ENCODE measurements around the gene DPH7.
"Not testable (repeated sequence)": the region's sequence is repeated elsewhere in the genome, so short reads cannot be mapped to it uniquely, and the experiment has no call there.

Gene DPH7

DNA sequence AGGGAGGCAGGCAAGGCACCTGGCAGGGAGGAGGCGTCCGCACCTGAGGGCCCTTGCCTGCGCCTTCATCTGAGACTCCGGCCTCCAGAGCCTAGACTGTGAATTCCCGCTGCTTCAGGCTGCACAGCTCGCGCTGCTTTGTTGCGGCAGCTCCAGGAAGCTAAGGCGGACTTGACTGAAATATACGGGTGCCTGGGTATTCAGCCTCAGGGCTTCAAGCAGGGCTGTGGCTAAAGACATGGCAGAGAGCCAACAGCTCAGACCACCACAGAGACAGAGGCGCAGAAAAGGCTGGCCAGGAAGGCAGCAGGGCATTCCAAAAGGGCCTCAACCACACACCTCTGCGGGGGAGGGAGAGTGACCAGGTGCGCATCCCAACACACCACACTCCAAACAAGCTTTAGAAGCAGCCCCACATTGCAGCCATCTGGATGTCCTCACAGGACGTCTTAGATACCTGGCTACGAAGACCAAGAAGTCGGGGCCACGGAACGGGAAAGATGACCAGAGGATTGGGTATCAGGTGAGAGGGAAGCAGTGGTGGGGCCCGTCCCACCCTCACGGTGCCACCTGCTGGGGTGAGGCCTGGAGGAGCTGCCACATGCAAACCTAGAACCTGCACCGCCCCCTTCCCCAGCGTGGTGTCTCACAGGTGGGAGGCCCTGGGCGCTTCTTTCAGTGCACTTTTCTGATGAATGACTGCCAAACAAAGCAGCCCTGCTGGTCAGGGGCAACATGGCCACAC is 1.7 kb upstream of the DPH7 start:
- no peak for DNase-seq

DNA sequence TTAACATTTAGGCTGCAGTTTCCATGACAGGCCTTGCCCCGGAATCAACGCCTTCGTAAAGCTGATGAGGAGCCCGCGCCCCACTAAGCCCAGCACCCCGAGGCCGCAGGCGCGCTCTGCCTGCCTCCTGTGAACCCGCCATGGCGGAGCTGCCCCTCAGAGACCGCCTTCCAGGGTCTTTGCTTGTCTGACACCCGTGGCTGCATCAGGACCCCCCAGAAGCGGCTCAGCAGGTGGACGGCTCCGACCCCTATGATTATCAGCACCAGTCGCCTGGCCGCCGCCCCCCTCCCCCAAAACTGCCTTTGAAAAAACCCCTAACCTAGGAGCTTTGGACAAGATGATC is 507 bp upstream of the DPH7 start:
- DNase-seq: no peak

DNA sequence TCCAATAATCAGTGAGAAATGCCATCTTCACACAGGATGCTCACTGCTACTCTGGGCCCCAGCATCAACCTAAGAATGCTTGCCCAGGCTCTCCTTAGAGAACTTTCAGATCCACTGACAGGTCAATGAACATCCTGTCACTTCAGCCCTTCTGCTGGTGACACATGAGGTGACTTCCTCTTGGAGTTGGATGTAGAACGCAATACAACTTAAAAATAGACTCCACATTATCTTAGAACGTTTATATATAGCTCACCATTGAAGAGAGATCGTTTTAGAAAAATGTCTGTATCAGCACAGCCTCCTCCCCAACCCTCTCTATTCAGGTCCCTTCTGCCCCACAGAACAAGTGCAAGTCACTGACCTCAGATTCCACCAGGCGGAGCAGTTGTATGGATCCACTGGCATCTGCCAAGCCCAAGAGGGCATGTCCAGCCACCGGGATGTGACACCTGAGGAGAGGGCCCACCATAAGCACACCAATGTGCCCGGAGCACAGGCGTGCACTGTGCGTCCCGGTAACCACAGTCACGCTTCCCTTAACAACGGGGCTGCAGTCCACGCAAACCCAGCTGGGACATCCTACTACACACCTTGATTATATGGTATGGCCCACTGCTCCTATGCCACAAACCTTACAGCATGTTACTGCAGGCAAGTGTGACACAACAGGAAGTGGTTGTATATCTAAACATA is 2.9 kb downstream of the DPH7 start:
- DNase-seq: no peak

DNA sequence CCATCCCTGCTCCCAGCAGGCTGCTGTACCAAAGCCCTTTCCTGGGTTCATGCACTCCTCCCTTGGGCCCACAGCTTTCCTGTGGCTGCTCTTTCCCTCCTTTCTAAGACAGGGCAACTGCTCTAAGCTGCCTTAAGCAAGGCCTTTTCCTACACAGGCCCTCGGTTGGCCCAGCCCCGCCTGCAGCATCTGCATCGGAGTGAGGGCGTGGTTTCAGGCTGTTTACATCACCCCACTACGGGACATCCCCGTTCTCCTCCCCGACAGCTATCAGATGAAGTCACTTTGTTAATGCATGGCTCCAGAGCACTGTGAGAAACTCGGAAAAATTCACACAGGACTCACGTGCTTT is 3.4 kb downstream of the DPH7 start:
- DNase-seq: no peak

DNA sequence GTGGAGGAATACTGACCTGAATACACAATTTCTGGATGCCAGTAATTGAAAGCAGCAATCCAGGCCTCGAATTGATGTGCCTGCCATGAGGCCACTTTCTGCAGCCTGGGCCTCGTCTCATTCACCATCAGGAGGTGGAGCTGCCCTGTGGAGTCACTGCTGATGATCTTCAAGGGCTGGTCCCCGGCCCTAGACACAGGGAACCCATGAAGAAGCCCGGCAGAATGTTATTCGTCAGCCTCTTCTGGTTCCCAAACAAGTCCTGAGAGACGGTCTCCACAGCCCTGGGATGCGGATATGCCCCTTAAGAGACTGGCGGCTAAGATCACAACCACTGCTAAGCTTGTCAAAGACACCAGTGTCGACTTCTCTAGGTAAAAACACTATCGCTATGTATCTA is 4.5 kb downstream of the DPH7 start:
- DNase-seq: no peak

DNA sequence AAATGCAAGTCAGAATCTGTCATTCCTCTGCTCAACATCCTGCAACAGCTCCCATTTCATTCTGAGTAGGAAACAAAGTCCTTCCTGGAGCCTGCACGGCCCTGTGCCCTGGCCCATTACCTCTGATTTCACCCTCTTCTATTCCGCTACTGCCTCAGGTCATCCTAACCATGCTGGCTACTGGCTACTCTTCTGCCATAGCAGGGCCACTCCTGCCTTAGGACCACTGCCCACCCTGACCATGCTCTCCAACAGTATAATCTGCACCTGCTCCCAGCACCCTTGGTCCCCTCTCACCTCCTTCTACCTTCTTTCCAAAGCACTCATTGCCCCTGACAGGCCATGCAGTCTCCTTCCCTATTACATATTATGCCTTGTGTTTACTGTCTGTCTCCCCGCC is 8.2 kb downstream of the DPH7 start:
- no peak for DNase-seq

DNA sequence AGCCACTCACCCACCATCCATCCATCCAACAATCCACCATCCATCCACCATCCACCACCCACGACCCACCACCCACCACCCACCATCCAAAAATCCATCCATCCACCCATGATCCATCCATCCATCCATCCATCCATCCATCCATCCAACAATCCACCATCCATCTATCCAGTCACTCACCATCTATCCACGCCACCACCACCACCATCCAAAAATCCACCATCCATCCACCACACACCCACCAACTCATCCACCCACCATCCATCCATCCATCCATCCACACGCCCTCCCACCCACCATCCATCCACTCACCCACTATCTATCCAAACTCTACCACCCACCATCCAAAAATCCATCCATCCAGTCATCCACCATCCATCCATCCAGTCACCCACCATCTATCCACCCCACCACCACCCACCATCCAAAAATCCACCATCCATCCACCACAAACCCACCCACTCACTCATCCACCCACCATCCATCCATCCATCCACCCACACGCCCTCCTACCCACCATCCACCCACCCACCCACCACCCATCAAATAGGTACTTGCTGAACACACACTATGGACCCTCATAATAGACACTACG is 9.0 kb downstream of the DPH7 start:
- DNase-seq: no peak

DNA sequence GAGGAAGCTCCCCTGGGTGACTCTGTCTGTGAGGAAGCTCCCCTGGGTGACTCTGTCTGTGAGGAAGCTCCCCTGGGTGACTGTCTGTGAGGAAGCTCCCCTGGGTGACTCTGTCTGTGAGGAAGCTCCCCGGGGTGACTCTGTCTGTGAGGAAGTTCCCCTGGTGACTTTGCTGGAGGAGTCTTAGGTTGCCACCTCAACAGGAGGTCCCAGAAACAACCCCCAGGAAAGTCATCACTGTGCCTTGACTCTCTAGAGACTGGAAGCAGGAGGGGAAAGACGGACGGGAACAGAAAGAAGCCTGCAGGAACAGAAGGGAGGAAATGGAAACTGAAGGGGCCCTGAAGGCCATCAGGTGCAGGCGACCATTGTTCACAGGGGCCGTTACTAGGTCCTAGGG is 10.3 kb downstream of the DPH7 start:
- not testable (repeated sequence) for DNase-seq

DNA sequence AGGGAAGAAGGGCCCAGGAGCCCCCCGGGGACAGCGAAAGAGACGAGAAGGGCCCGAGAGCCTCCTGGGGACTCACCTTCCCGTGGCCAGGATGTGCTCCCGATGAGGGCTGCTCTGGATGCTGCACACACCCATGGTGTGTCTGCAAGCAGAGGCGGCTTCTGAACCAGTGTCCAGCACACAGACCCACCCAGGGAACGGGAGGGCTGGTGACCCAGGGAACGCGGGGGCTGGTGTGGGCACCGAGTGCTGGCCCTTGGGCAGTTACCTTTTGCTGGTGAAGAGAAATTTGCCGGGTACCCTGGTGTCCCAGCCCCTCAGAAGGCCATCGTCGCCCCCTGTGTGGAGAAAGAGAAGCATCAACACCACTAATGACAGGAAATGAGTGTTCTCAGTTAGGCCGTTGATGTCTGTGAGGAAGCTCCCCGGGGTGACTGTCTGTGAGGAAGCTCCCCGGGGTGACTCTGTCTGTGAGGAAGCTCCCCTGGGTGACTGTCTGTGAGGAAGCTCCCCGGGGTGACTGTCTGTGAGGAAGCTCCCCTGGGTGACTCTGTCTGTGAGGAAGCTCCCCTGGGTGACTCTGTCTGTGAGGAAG is 13.8 kb downstream of the DPH7 start:
- no peak for DNase-seq

DNA sequence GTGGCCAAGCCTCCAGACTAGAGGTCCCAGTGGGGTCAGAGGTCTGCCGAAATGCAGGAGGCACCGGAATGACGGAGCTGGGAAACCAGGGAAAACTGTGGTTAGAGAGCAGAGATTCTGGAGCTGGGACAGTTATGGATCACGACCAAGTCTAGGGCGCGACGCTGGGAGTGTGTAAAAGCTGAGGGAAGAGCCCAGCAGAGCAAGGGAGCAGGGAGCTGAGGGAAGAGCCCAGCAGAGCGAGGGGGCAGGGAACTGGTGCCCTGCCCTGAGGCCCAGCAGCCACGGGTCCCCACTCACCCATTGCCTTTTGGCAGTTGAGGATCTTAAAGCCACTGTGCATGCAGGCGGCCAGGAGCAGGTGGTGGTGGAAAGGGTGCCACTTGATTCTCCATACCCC is 14.6 kb downstream of the DPH7 start:
- no peak for DNase-seq

DNA sequence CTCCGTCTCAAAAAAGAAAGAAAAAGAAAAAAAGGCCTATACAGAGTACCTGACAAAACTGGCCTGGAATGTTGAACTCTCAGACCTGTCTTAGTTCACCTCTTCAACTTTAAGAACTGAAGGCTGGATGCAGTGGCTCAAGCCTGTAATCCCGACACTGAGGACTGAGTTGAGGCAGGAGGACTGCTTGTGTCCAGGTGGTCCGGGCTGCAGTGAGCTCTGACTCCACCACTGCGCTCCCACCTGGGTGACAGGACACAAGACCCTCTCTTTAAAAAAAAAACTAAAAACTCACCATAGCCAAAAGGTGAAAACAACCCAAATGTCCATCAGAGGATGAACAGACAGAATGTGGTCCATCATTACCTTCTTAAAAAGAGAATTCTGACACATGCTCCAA is 20.6 kb downstream of the DPH7 start:
- DNase-seq: no peak

DNA sequence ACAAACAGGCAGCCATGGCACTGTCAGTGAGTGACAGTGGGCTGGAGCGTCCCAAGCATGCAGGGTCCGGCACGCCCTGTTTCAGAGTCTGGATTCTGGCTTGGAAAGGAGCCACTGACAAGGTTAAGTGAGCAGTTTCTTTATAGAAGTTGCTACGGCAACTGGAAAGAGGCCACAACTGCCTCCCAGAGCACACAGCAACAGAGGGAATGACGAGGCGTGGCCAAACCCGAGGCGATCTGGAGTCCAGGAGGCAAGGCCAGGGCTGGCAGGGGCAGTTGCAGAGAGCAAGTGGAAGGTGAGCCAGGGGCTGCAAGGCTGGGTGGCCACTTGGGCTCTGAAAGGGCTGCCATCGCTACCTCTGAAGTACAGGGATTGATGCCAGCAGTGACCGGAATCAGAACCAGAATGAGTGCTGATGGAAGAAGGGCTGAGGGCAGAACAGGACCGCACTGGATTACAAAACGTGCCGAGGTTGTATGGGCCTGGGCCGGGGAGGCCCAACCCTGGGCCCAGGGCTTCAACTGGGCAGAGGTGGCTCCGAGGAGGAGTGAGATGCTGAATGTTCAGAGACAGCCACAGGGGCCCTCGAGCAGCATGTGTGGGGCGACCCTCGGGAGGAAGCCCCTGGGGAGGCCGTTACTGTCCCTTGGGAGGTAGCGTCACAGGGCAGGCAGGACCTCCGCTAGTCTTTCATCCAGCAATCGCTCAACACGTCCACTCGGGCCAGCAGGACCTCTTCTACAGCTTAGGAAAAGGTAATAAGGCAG is 22.5 kb downstream of the DPH7 start:
- no peak for DNase-seq

DNA sequence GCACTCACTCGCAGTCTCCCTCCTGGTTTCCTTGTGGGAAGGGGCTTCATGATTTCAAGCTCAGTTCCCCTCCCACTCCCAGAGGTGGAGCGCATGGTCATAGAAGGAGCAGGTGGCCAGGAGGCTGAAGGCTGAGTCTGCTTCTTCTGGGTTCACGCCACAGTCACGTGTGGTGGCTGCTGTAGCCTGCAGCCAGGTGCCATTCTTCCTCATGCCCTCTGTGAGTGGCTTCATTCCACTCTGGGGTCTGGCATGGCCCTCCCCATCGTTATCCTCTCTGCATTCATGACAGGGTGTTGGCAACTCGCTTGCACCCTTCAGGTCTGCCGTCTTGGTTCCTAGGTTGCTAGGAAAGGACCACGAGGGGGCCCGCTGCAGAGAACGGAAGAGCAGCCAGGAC is 23.5 kb downstream of the DPH7 start:
- no peak for DNase-seq

DNA sequence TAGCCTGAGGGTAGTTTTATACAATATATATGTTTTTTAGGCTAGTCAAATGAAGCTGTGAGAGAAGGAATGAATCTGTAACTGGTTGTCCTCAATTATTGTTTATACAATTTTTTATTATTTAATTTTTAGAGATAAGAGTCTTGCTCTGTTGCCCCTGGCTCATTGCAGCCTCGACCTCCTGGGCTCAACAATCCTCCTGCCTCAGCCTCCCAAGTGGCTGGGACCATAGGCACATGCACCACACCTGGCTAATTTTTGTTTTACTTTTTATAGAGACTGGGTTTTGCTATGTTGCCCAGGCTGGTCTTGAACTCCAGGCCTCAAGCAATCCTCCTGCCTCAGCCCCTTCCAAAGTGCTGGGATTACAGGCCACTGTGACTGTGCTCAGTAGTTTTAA is 24.4 kb downstream of the DPH7 start:
- no peak for DNase-seq

DNA sequence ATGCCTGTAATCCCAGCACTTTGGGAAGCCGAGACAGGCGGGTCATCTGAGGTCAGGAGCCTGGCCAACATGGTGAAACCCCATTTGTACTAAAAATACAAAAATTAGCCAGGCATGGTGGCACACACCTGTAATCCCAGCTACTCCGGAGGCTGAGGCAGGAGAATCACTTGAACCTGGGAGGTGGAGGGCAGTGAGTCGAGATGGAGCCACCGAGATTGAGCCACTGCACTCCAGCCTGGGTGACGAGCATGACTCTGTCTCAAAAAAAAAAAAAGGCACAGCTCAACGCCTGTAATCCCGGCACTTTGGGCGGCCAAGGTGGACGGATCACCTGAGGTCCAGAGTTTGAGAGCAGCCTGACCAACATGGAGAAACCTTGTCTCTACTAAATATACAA is 25.1 kb downstream of the DPH7 start:
- DNase-seq: not testable (repeated sequence)

DNA sequence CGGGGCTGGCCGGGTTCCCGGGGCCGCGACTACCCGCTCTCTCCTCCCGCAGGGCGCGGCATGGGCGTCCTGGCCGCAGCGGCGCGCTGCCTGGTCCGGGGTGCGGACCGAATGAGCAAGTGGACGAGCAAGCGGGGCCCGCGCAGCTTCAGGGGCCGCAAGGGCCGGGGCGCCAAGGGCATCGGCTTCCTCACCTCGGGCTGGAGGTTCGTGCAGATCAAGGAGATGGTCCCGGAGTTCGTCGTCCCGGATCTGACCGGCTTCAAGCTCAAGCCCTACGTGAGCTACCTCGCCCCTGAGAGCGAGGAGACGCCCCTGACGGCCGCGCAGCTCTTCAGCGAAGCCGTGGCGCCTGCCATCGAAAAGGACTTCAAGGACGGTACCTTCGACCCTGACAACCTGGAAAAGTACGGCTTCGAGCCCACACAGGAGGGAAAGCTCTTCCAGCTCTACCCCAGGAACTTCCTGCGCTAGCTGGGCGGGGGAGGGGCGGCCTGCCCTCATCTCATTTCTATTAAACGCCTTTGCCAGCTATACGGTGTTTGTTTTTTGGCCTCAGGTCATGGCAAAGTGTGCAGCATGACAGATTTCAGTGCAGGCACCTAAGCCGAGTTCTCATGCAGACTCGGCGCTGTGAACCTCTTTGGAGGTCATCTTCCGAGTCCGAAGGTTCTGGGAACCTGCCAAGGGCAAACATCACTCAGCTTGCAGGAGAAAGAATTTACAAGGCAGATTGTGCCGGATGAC is 26.5 kb downstream of the DPH7 start:
- DNase-seq: no peak

DNA sequence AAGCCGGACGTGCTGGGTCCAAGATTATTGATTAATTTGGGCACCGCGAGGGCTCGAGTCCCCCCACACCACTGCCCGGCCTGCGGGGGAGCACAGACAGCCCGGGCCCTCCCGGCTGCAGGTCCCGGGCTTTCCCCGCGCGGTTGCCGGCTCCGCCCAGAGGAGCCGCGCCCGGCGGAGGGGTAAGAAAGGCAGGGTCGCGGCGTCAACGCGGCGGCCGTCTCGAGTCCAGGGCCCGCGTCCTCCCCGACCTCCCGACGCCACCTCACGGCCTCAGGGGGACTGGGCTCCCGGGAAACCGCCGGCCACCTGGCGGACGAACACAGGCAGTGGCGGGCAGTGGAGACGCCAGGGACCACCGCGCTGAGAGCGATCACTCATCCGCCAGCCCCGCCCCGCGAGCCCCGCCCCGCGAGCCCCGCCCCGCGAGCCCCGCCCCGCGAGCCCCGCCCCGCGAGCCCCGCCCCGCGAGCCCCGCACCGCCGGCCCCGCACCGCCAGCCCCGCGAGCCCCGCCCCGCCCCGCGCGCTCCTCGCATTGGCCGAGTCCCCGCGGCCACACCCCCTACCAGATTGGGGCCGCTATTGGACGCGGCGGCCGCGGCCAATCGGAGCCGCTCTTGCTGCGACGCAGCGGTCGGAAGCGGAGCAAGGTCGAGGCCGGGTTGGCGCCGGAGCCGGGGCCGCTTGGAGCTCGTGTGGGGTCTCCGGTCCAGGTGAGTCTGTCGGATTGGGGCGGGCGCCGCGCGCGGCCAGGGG is 27.3 kb downstream of the DPH7 start, which contains the start of gene MRPL41:
Gene MRPL41 (plus strand): TSS at position 616 of the 758 bp plus-strand sequence. CDS start 203 bp downstream, outside the sequence.
- DNase-seq: peak; percentile 90

DNA sequence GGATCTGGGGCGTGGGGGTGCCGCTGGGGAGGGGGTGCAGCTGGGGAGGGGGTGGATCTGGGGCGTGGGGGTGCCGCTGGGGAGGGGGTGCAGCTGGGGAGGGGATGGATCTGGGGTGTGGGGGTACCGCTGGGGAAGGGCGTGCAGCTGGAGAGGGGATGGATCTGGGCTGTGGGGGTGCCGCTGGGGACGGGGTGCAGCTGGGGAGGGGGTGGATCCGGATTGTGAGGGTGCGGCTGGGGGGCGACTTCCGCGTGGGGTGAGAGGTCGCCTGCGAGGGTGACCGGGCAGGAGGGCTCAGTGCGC is 27.8 kb downstream of the DPH7 start:
- DNase-seq: not testable (repeated sequence)

DNA sequence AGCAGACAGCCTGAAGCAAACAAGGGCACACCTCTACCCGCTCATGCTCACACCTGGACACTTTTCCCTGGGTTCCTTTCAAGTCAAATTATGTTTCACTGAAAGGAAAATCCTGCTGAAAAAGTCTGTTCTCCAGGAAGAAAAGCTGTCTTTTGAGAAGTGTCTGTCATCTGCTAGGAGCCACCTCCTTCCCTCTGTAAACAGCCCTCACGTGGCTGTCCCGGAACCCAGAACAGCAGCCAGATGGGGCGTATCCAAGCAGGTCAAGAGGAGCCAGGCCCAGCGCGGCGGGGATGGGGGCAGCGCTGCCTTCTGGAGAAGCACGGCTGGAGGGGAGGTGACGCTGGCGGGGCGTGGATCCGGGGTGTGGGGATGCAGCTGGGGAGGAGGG is 28.5 kb downstream of the DPH7 start, which contains the start of gene PNPLA7:
Gene PNPLA7 (minus strand): TSS at position 172 of the 391 bp plus-strand sequence. CDS start 205 bp downstream, outside the sequence.
- peak; percentile 52 for DNase-seq

DNA sequence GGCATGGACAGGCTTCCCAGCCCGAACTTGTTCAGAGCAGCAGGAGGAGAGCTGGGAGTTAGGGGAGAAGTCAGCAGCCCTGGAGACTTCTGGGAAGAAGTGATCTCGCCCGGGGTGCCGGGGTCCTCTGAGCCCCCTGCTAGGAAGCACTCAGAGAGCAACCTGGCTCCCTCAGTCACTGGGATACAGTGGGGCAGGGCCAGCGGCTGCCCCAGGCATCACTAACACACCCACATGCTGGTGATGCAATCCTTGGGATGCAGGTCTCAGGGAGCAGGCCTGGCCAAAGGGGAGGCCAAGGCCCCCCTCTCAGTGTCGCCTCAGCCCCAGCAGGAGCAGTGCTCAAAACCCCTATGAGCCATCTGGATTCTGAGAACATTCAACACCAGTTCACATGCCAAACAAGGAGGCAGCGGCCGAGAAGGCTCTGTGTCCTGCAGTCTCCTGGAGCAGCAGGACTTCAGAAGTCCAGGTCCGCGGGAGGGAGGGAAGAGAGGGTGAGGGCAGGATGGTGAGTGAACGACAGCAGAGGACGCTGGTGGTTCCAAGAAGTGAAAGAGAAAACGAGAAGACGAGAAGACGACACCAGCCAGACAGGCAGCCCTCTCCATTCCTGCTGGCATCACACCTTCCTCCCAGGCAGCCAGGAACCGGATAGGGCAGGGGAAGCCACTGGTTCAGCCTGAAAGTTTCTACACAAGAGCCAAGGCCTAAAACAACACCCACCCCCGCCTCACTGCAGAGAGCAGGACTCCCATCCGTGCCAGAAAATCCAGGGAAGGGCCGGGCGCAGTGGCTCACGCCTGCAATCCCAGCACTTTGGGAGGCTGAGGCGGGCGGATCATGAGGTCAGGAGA is 30.8 kb downstream of the DPH7 start:
- DNase-seq: no peak

DNA sequence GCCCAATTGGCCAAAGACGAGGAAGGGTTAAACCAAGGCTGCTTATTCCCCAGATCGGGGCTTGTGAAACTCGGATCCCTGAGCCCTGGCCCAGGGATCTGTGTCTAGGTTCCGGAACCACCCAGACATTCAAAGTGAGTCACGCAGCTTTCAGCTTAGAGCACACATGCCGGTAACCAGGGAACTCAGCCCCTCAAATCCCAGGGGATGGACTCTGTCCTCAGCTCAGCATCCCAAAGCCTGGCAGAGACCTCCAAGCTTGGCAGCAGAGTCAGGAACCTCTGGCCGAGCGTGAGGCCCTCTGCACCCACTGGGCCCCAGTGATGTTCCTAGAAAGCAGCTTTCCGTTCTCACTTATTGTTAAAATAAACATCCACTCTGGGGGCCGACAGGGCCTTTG is 33.6 kb downstream of the DPH7 start:
- no peak for DNase-seq
